GM12878 (cell line): ENCODE data around the gene SCN11A. TPM values are rescaled to one million over a fixed set of nuclear protein-coding genes. Genes with fewer than 3 reads are reported as not detected.

ENCODE experiments used
- ATAC-seq: fragments of 200-7000 bp; cut with Tn5 transposase; 3 replicates; pipeline ENCODE4 v1.9.1; 2020; ENCODE audit warnings: mild to moderate bottlenecking, moderate library complexity
- BruUV-seq: library from RNA; stranded (reverse); fragments of 400-500 nt; replicated peaks from 2 replicates; lab custom pipeline; 2021; lab: Mats Ljungman, UMichigan
- CTCF ChIA-PET: fragments of 300-600 bp; sonication (Branson Sonifier 250); formaldehyde crosslinking; extraction: SDS; loops from one replicate; lab custom pipeline; 2021; ENCODE audit warnings: inconsistent platforms; lab: Yijun Ruan, JAX
- POLR2A ChIA-PET: fragments of 350-600 bp; formaldehyde crosslinking; extraction: SDS; loops from one replicate; lab custom pipeline; 2021; ENCODE audit warnings: inconsistent platforms; lab: Charles Lee
- RAD21 ChIA-PET: fragments of 300-600 bp; sonication (Branson Sonifier 250); formaldehyde crosslinking; loops from one replicate; lab custom pipeline; 2023; ENCODE audit warnings: antibody characterized with exemption; ENCODE audit not compliant: unreplicated experiment; lab: Charles Lee
- SMC1A ChIA-PET: fragments of 300-600 bp; sonication (Branson Sonifier 250); formaldehyde crosslinking; loops from one replicate; lab custom pipeline; 2023; ENCODE audit not compliant: unreplicated experiment, uncharacterized antibody; lab: Charles Lee
- DNase-seq: peaks from one replicate; pipeline ENCODE4 v3.0.0-alpha.2; 2011; ENCODE audit warnings: low read depth, low spot score
- FAIRE-seq: peaks from 3 replicates; lab custom pipeline; 2011; peaks lifted over from hg19 to GRCh38; lab: Jason Lieb, UNC
- H2AFZ ChIP-seq: 2 replicates; pipeline ENCODE4 v1.6.0; 2011; ENCODE audit warnings: low read depth, low read length, control low read depth; ENCODE audit not compliant: control insufficient read depth
- H3K27ac ChIP-seq: 2 replicates; pipeline ENCODE4 v1.5.1; 2011; ENCODE audit warnings: control low read depth; ENCODE audit not compliant: control insufficient read depth, insufficient read depth
- H3K27me3 ChIP-seq, 2 experiments: replicated peaks in 1 of 2; 2 replicates each; pipeline versions ENCODE4 v1.6.0 to v1.6.1; 2011; ENCODE audit warnings: low read length in 1 of 2; ENCODE audit not compliant: control insufficient read depth in 2 of 2, insufficient read depth in 2 of 2
- H3K36me3 ChIP-seq, 2 experiments: 2 replicates each; pipeline ENCODE4 v1.5.1; 2011; ENCODE audit warnings: low read length in 1 of 2; ENCODE audit not compliant: control insufficient read depth in 2 of 2, insufficient read depth in 2 of 2
- H3K4me1 ChIP-seq: 2 replicates; pipeline ENCODE4 v1.6.1; 2011; ENCODE audit warnings: mild to moderate bottlenecking, low read length, moderate library complexity, mixed read lengths; ENCODE audit not compliant: control insufficient read depth, insufficient read depth
- H3K4me2 ChIP-seq: 2 replicates; pipeline ENCODE4 v1.6.0; 2011; ENCODE audit warnings: control low read depth; ENCODE audit not compliant: control insufficient read depth, insufficient read depth
- H3K4me3 ChIP-seq: fragments of 200-600 bp; sonication (generic); 2 replicates; pipeline ENCODE4 v1.5.1; 2016
- H3K79me2 ChIP-seq: 2 replicates; pipeline ENCODE4 v1.6.0; 2011; ENCODE audit warnings: low read length; ENCODE audit not compliant: control insufficient read depth, insufficient read depth
- H3K9ac ChIP-seq: 2 replicates; pipeline ENCODE4 v1.8.0; 2011; ENCODE audit warnings: low read length, control low read depth, mixed read lengths; ENCODE audit not compliant: control insufficient read depth, insufficient read depth
- H3K9me3 ChIP-seq: replicated peaks from 3 replicates; pipeline ENCODE4 v1.5.1; 2011; ENCODE audit warnings: mild to moderate bottlenecking, low read length; ENCODE audit not compliant: control insufficient read depth, insufficient read depth
- H4K20me1 ChIP-seq: 2 replicates; pipeline ENCODE4 v1.6.0; 2011; ENCODE audit not compliant: control insufficient read depth, insufficient read depth
- BCL11A ChIP-seq: IDR thresholded peaks from 2 replicates; pipeline ENCODE4 v1.6.1; 2011; ENCODE audit warnings: low read depth, low read length
- CREM ChIP-seq: IDR thresholded peaks from 2 replicates; pipeline ENCODE4 v1.6.1; 2014; ENCODE audit warnings: antibody characterized with exemption, low read depth
- HDAC2 ChIP-seq: fragments of 200-600 bp; sonication (generic); IDR thresholded peaks from 2 replicates; pipeline ENCODE4 v1.6.1; 2017
- HSF1 ChIP-seq: fragments of 150-350 bp; IDR thresholded peaks from 2 replicates; pipeline ENCODE4 v1.6.1; 2014; ENCODE audit warnings: mild to moderate bottlenecking, low read depth, low read length
- IKZF1 ChIP-seq: fragments of 450-650 bp; conservative IDR thresholded peaks from 2 replicates; pipeline ENCODE4 v1.6.1; 2017; ENCODE audit warnings: antibody characterized with exemption, mild to moderate bottlenecking
- IRF4 ChIP-seq: IDR thresholded peaks from 2 replicates; pipeline ENCODE4 v1.6.1; 2011; ENCODE audit warnings: low read depth, low read length
- IRF5 ChIP-seq: fragments of 450-650 bp; IDR thresholded peaks from 2 replicates; pipeline ENCODE4 v1.6.1; 2017; ENCODE audit warnings: borderline replicate concordance
- KAT2A ChIP-seq: conservative IDR thresholded peaks from 2 replicates; pipeline ENCODE4 v1.6.1; 2011; ENCODE audit warnings: low read depth, low read length; ENCODE audit not compliant: control insufficient read depth
- NFXL1 ChIP-seq: fragments of 450-650 bp; IDR thresholded peaks from 2 replicates; pipeline ENCODE4 v1.6.1; 2017; ENCODE audit warnings: antibody characterized with exemption, mild to moderate bottlenecking, borderline replicate concordance
- NR2C2 ChIP-seq: IDR thresholded peaks from 2 replicates; pipeline ENCODE4 v1.6.1; 2011; ENCODE audit warnings: borderline replicate concordance, low read depth; ENCODE audit not compliant: control insufficient read depth, insufficient read length
- NRF1 ChIP-seq: conservative IDR thresholded peaks from 2 replicates; pipeline ENCODE4 v1.6.1; 2011; ENCODE audit warnings: mild to moderate bottlenecking, low read depth, low read length, improper control_type of control experiment
- PAX8 ChIP-seq: fragments of 450-650 bp; IDR thresholded peaks from 2 replicates; pipeline ENCODE4 v1.6.1; 2017; ENCODE audit warnings: mild to moderate bottlenecking, moderate library complexity
- PML ChIP-seq: IDR thresholded peaks from 2 replicates; pipeline ENCODE4 v1.6.1; 2012; ENCODE audit warnings: low read length, inconsistent platforms
- POLR2AphosphoS2 ChIP-seq: IDR thresholded peaks from 2 replicates; pipeline ENCODE4 v1.6.1; 2011; ENCODE audit warnings: low read depth, mild to moderate bottlenecking, low read length, improper control_type of control experiment, moderate library complexity
- RAD51 ChIP-seq: fragments of 450-650 bp; IDR thresholded peaks from 2 replicates; pipeline ENCODE4 v1.6.1; 2016; ENCODE audit warnings: moderate library complexity, mild to moderate bottlenecking, inconsistent platforms
- RCOR1 ChIP-seq: conservative IDR thresholded peaks from 2 replicates; pipeline ENCODE4 v1.6.1; 2012; ENCODE audit warnings: low read depth, low read length, improper control_type of control experiment
- TCF3 ChIP-seq: IDR thresholded peaks from 2 replicates; pipeline ENCODE4 v1.6.1; 2012; ENCODE audit warnings: low read depth, mild to moderate bottlenecking, low read length, borderline replicate concordance; ENCODE audit not compliant: insufficient read depth
- ZNF24 ChIP-seq: fragments of 450-650 bp; IDR thresholded peaks from 2 replicates; pipeline ENCODE4 v1.6.1; 2017; ENCODE audit warnings: antibody characterized with exemption, mild to moderate bottlenecking
- ZNF622 ChIP-seq: fragments of 450-650 bp; IDR thresholded peaks from 2 replicates; pipeline ENCODE4 v1.6.1; 2017; ENCODE audit warnings: mild to moderate bottlenecking, inconsistent platforms
- WGBS: methylation state at CpG from one replicate; pipeline ENCODE4 v1.1.6; 2016; ENCODE audit warnings: low lambda C conversion rate; ENCODE audit not compliant: insufficient replicate concordance, insufficient coverage; ENCODE audit errors: missing lambda C conversion rate; 5-methylcytosine and 5-hydroxymethylcytosine counted together
- in situ Hi-C: fragments of 300-500 bp; cut with MboI; formaldehyde crosslinking; loops from 9 replicates; pipeline ENCODE4 v1.14.3; 2018; ENCODE audit warnings: mixed read lengths
- intact Hi-C: fragments of 100-400 bp; cut with micrococcal nuclease; formaldehyde crosslinking; loops from one replicate; pipeline ENCODE4 v1.14.2; 2022; ENCODE audit not compliant: unreplicated experiment
- polyA plus RNA-seq, 11 experiments: library from polyadenylated mRNA; depleted of rRNA in 4 of 11; unstranded in 6 of 11; stranded (reverse) in 5 of 11; fragments of >200 nt; fragmentation: Nextera tagmentation in 4 of 11; fragmentation: Illumina TruSeq in 1 of 11; extraction: Ambion mirVana in 4 of 11; extraction: Trizol in 1 of 11; gene quantifications; 1 replicate in 1 of 11; 2 replicates in 10 of 11; pipeline versions ENCODE4 v1.2.1 to v1.2.3, GENCODE V29; 2011 to 2016; ENCODE audit warnings: inconsistent platforms in 2 of 11, missing spikeins in 2 of 11, low read depth in 1 of 11
- total RNA-seq, 4 experiments: library from RNA; depleted of rRNA in 3 of 4; stranded (reverse); fragments of >200 nt in 3 of 4; fragmentation: Illumina TruSeq in 1 of 4; extraction: Trizol in 1 of 4; gene quantifications; 2 replicates each; pipeline versions ENCODE4 v1.2.1 to v1.2.3, GENCODE V29; 2013 to 2021

Gene SCN11A
- total and polyA plus RNA-seq, 10 of the 15 experiments (the other 5 are each of a cell fraction or from before 2014, with no cell fraction given), result under 0.01 to 0.14 (median 0.03) TPM; not detected in 4

- H3K27me3 ChIP-seq, result no peaks in the 10 kb centered on the region
- ChIA-PET POLR2A (no interaction called here), RAD21 (no interaction called here), SMC1A (interaction anchor here (1.2 kb wide), 1 partner anchor 191 kb away, joined by 6 read pairs; no protein-coding TSS in a partner anchor), CTCF (interaction anchor here (0.6 kb wide), 1 partner anchor 287 kb away, joined by 3 read pairs; no protein-coding TSS in a partner anchor)
- in situ Hi-C loops, result no loop called here
- ATAC-seq (no peak), DNase-seq (no peak), FAIRE-seq (no peak)
- no peak overlapping the region for H3K4me3 ChIP-seq
- H2AFZ ChIP-seq, result no peak overlapping the region
- no peak overlapping the region for H3K9ac ChIP-seq
- H3K27ac ChIP-seq, result no peak overlapping the region
- no peaks in the 10 kb centered on the region for H3K4me1 ChIP-seq
- no peaks in the 10 kb centered on the region for H4K20me1 ChIP-seq
- H3K36me3 ChIP-seq, result peaks cover 24 to 33% of the 10 kb centered on the region in 2 experiments; a peak in 3 of 4 replicates
- intact Hi-C loops, result no loop called here
- no peaks in the 10 kb centered on the region for H3K79me2 ChIP-seq
- H3K4me2 ChIP-seq, result no peak overlapping the region
- BruUV-seq, result TSS peak; percentile 42
- H3K9me3 ChIP-seq, result no peaks in the 10 kb centered on the region
- no peak for TF ChIP-seq IKZF1
- no peak for TF ChIP-seq NR2C2
- TF ChIP-seq NRF1, result no peak
- TF ChIP-seq HDAC2, result no peak
- TF ChIP-seq BCL11A, result no peak
- no peak for TF ChIP-seq NFXL1
- no peak for TF ChIP-seq RAD51
- WGBS, result 94% methylated on average over 3 of the region's 3 CpGs
These were observed 45.0 kb upstream of the SCN11A start for GRCh38 chr3:39096775-39097174.

GRCh38 chr3:39095778-39096177 is 44.0 kb upstream of the SCN11A start:
- ATAC-seq (no peak), DNase-seq (no peak), FAIRE-seq (no peak)
- in situ Hi-C loops (no loop called here), intact Hi-C loops (no loop called here)
- no peaks in the 10 kb centered on the region for H3K4me1 ChIP-seq
- H4K20me1 ChIP-seq, result no peaks in the 10 kb centered on the region
- CTCF ChIA-PET, result interaction anchor here (0.9 to 1.1 kb wide), 2 partner anchors 94 to 193 kb away, joined by 3 to 5 read pairs; no protein-coding TSS in a partner anchor
- RAD21 ChIA-PET, result no interaction called here
- no peaks in the 10 kb centered on the region for H3K9me3 ChIP-seq
- no peaks in the 10 kb centered on the region for H3K79me2 ChIP-seq
- SMC1A ChIA-PET, result interaction anchor here (0.6 kb wide), 1 partner anchor 9 kb away, joined by 3 read pairs; no protein-coding TSS in a partner anchor
- POLR2A ChIA-PET, result no interaction called here
- no peak overlapping the region for H3K27ac ChIP-seq
- H3K4me2 ChIP-seq, result no peak overlapping the region
- H3K36me3 ChIP-seq, result peaks cover 24 to 33% of the 10 kb centered on the region in 2 experiments; a peak in 3 of 4 replicates
- no peaks in the 10 kb centered on the region for H3K27me3 ChIP-seq
- no peak overlapping the region for H2AFZ ChIP-seq
- no peak overlapping the region for H3K9ac ChIP-seq
- H3K4me3 ChIP-seq, result no peak overlapping the region
- 61% methylated on average over 3 of the region's 3 CpGs for WGBS
- no TSS peak for BruUV-seq
- no peak for TF ChIP-seq IRF4
- TF ChIP-seq TCF3, result no peak
- no peak for TF ChIP-seq ZNF622
- TF ChIP-seq POLR2AphosphoS2, result no peak
- no peak for TF ChIP-seq RCOR1
- no peak for TF ChIP-seq CREM
- TF ChIP-seq HSF1, result no peak
- TF ChIP-seq PAX8, result no peak
- TF ChIP-seq KAT2A, result no peak
- TF ChIP-seq PML, result no peak
- TF ChIP-seq ZNF24, result no peak
- TF ChIP-seq IRF5, result no peak
